GM12865 (cell line): Measurements from ENCODE around the gene CD180.
"Not testable (repeated sequence)": the region's sequence is repeated elsewhere in the genome, so short reads cannot be mapped to it uniquely, and the experiment has no call there.

ENCODE experiments used
- DNase-seq: peaks from one replicate; pipeline ENCODE4 v3.0.0; 2010; ENCODE audit warnings: low read depth
- H3K4me3 ChIP-seq: 2 replicates; pipeline ENCODE4 v1.5.1; 2011; ENCODE audit warnings: mild to moderate bottlenecking, low read depth, low read length, control low read depth
- TF ChIP-seq, protein P1 (sequence below): IDR thresholded peaks from 2 replicates; pipeline ENCODE4 v1.5.1; 2011; ENCODE audit warnings: low read length, control low read depth, low read depth, inconsistent platforms; ENCODE audit not compliant: insufficient read depth; ENCODE audit errors: missing control alignments

Gene CD180

GRCh38 chr5:67176936-67177335 is 19.7 kb downstream of the CD180 start:
- DNase-seq = no peak
- H3K4me3 ChIP-seq = no peak overlapping the region
- TF ChIP-seq, protein P1, sequence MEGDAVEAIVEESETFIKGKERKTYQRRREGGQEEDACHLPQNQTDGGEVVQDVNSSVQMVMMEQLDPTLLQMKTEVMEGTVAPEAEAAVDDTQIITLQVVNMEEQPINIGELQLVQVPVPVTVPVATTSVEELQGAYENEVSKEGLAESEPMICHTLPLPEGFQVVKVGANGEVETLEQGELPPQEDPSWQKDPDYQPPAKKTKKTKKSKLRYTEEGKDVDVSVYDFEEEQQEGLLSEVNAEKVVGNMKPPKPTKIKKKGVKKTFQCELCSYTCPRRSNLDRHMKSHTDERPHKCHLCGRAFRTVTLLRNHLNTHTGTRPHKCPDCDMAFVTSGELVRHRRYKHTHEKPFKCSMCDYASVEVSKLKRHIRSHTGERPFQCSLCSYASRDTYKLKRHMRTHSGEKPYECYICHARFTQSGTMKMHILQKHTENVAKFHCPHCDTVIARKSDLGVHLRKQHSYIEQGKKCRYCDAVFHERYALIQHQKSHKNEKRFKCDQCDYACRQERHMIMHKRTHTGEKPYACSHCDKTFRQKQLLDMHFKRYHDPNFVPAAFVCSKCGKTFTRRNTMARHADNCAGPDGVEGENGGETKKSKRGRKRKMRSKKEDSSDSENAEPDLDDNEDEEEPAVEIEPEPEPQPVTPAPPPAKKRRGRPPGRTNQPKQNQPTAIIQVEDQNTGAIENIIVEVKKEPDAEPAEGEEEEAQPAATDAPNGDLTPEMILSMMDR = no peak

DNA sequence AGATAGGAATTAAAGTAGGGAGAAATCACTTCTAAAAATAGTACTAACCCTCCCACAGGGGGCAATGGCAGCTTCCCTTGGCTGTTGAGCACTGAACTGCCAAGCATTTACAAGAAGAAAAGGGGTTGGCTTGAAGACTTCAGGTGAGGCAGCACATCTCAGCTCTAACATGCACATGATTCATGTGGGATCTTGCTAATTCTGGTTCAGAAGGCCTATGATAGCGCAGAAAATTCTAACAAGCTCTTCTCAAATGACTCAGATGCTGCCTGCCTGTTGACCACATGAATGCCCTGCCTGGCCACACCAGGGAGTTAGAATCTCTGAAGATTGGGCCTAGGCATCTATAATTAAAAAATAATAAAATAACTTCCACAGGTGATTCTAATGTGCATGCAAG is 22.6 kb downstream of the CD180 start:
- DNase-seq = no peak
- TF ChIP-seq, protein P1 = no peak
- no peak overlapping the region for H3K4me3 ChIP-seq

GRCh38 chr5:67173351-67173750 is 23.2 kb downstream of the CD180 start:
- not testable (repeated sequence) for DNase-seq, H3K4me3 ChIP-seq

GRCh38 chr5:67170767-67171166 is 25.8 kb downstream of the CD180 start:
- no peak overlapping the region for H3K4me3 ChIP-seq
- DNase-seq = no peak

DNA sequence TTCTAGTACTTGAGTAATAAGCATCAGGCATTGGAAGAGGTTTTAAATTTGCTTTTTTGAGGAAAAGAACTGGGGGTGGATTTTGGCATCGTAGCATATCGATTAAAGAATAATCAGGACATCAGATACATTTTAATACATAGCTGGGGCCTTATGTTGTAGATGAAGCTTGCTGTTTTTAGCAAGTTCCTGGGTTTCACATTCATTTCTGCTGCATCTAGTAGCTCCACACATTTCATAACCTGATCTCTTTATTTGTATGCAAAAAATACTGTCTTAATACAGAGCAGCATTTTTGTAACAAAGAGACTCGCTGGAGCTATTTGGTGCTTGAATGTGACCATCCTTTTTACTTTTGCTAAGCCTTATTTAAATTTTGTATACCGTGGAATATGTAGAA is 28.5 kb downstream of the CD180 start:
- no peak overlapping the region for H3K4me3 ChIP-seq
- DNase-seq = no peak
- TF ChIP-seq, protein P1 = no peak

More at GRCh38 chr5:67170767-67171166, 25.8 kb downstream of the CD180 start:
- TF ChIP-seq, protein P1 = no peak

GRCh38 chr5:67166460-67167285 is 29.9 kb downstream of the CD180 start:
- DNase-seq = peak; percentile 64
- peak overlapping the region; percentile 59 for H3K4me3 ChIP-seq
- TF ChIP-seq, protein P1 = no peak

GRCh38 chr5:67165526-67166459 is 30.8 kb downstream of the CD180 start:
- peak; percentile 90 for DNase-seq
- peak overlapping the region; percentile 59 for H3K4me3 ChIP-seq
- TF ChIP-seq, protein P1 = peak; percentile 83
